HEK293T (cell line): ENCODE results near the gene MECP2.

Experiments
- BHLHE40 ChIP-seq: fragments of 450-650 bp; IDR thresholded peaks from 2 replicates; pipeline ENCODE4 v1.6.1; 2016; ENCODE audit warnings: mild to moderate bottlenecking, moderate library complexity, borderline replicate concordance
- CTBP1 ChIP-seq: fragments of 450-650 bp; IDR thresholded peaks from 2 replicates; pipeline ENCODE4 v1.6.1; 2016; ENCODE audit warnings: borderline replicate concordance
- ELF4 ChIP-seq: fragments of 450-650 bp; IDR thresholded peaks from 2 replicates; pipeline ENCODE4 v1.6.1; 2017; ENCODE audit warnings: antibody characterized with exemption
- FOXA1 ChIP-seq: fragments of 450-650 bp; IDR thresholded peaks from 2 replicates; pipeline ENCODE4 v1.6.1; 2016; ENCODE audit warnings: mild to moderate bottlenecking
- L3MBTL2 ChIP-seq: fragments of 450-650 bp; conservative IDR thresholded peaks from 2 replicates; pipeline ENCODE4 v1.6.1; 2016; ENCODE audit warnings: mild to moderate bottlenecking
- LEF1 ChIP-seq: fragments of 450-650 bp; IDR thresholded peaks from 2 replicates; pipeline ENCODE4 v1.6.1; 2017; ENCODE audit warnings: mild to moderate bottlenecking, borderline replicate concordance
- NFRKB ChIP-seq: fragments of 450-650 bp; IDR thresholded peaks from 2 replicates; pipeline ENCODE4 v1.6.1; 2016; ENCODE audit warnings: mild to moderate bottlenecking, moderate library complexity
- SP1 ChIP-seq: fragments of 450-650 bp; IDR thresholded peaks from 2 replicates; pipeline ENCODE4 v1.6.1; 2017
- SUZ12 ChIP-seq: fragments of 450-650 bp; IDR thresholded peaks from 2 replicates; pipeline ENCODE4 v1.6.1; 2016; ENCODE audit warnings: mild to moderate bottlenecking
- TARDBP ChIP-seq: fragments of 450-650 bp; IDR thresholded peaks from 2 replicates; pipeline ENCODE4 v1.6.1; 2016

DNA sequence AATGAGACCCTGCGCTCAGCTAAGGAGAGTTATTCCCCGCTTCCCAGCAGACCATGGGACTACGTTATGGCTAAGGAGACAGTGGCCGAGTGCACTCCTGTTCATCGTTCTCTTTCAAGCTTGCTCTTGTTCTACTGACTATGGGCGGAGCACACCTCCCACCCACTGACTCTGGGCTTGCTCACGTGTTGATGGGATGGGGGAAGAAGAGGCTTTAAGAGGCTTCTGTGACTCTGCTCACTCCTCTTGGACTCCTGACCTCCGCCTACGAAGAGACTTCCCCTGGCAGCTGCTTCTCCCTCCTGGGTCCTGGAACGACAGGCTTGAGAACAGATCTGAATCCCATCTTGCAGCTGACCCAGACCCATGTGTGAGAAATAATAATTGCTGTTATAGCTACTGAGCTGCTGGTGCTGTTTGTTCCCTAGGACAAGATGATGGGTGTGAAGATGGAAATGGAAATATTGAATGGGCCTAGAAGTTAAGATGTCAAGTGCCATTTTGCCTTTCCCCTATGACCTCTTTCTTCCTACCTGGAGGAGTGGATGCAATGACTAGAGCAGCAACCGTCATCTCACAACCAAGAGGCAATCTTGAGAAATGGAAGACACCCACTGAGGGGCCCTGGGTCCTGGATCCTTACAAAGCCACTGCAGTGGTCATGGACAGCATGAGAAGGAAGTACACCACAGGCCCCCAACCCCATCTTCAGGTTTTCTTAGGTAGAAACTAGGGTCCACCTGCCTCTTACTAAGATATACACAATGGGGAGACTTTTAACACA is 39.1 kb downstream of the MECP2 start:
- TF ChIP-seq NFRKB, result no peak
- no peak for TF ChIP-seq SUZ12
- no peak for TF ChIP-seq CTBP1
- TF ChIP-seq LEF1, result no peak
- no peak for TF ChIP-seq ELF4
- TF ChIP-seq FOXA1, result no peak
- no peak for TF ChIP-seq SP1
- TF ChIP-seq BHLHE40, result no peak
- TF ChIP-seq L3MBTL2, result no peak
- no peak for TF ChIP-seq TARDBP
